K562 (cell line): ENCODE data around the gene RNF141.

Experiments used
- MEIS2 ChIP-seq: fragments of 450-650 bp; IDR thresholded peaks from 2 replicates; pipeline ENCODE4 v1.6.1; 2014; ENCODE audit warnings: mild to moderate bottlenecking; ENCODE audit not compliant: partially characterized antibody
- RAD21 ChIP-seq, 2 experiments: fragments of 250-450 bp in 1 of 2; fragments of 450-650 bp in 1 of 2; sonication (Bioruptor Pico) in 1 of 2; formaldehyde crosslinking in 1 of 2; IDR thresholded peaks in 1 of 2; conservative IDR thresholded peaks in 1 of 2; 2 replicates each; pipeline versions ENCODE4 v1.4.0 to v1.8.0; 2020 to 2022; ENCODE audit warnings: mild to moderate bottlenecking in 2 of 2, moderate library complexity in 1 of 2
- SIN3A ChIP-seq, 2 experiments: fragments of 150-350 bp in 1 of 2; IDR thresholded peaks; 2 replicates each; pipeline ENCODE4 v1.6.1; 2011 to 2016; ENCODE audit warnings: borderline replicate concordance in 2 of 2, low read depth in 2 of 2, low read length in 2 of 2, mild to moderate bottlenecking in 2 of 2, moderate library complexity in 2 of 2; ENCODE audit not compliant: control insufficient read depth in 1 of 2
- SMC3 ChIP-seq: conservative IDR thresholded peaks from 2 replicates; pipeline ENCODE4 v1.6.1; 2011; ENCODE audit warnings: low read depth, low read length, improper control_type of control experiment; ENCODE audit not compliant: insufficient read depth
- ZNF121 ChIP-seq: sonication (generic); formaldehyde crosslinking; conservative IDR thresholded peaks from 2 replicates; pipeline ENCODE4 v1.8.0; 2022; ENCODE audit warnings: missing genetic modification reagents
- TF ChIP-seq, protein P1 (sequence below): fragments of 450-650 bp; IDR thresholded peaks from 2 replicates; pipeline ENCODE4 v1.7.1; 2018; ENCODE audit warnings: mild to moderate bottlenecking, low read depth; ENCODE audit not compliant: partially characterized antibody
- TF ChIP-seq, protein P2 (sequence below), 2 experiments: fragments of 450-650 bp; formaldehyde crosslinking in 1 of 2; IDR thresholded peaks; 2 replicates each; pipeline versions ENCODE4 v1.4.0 to v1.6.1; 2014 to 2020; ENCODE audit warnings: mild to moderate bottlenecking in 2 of 2, borderline replicate concordance in 1 of 2, low read depth in 1 of 2
- TF ChIP-seq, protein P3 (sequence below): sonication (generic); formaldehyde crosslinking; IDR thresholded peaks from 2 replicates; pipeline ENCODE4 v1.8.1; 2022; ENCODE audit warnings: missing genetic modification reagents
- TF ChIP-seq, protein P4 (sequence below): fragments of 250-450 bp; sonication (Bioruptor Pico); IDR thresholded peaks from 2 replicates; pipeline ENCODE4 v1.8.0; 2022; ENCODE audit warnings: moderate library complexity, mild to moderate bottlenecking, inconsistent platforms
- TF ChIP-seq, protein P5 (sequence below): fragments of 250-450 bp; sonication (Bioruptor Pico); IDR thresholded peaks from 2 replicates; pipeline ENCODE4 v1.5.1; 2021; ENCODE audit warnings: mild to moderate bottlenecking
- TF ChIP-seq, protein P6 (sequence below): sonication (generic); formaldehyde crosslinking; IDR thresholded peaks from 2 replicates; pipeline ENCODE4 v1.8.1; 2023; ENCODE audit warnings: mild to moderate bottlenecking, missing genetic modification reagents, moderate library complexity
- TF ChIP-seq, protein P7 (sequence below), 3 experiments: IDR thresholded peaks in 2 of 3; conservative IDR thresholded peaks in 1 of 3; 2 replicates each; pipeline ENCODE4 v1.5.1; 2011 to 2012; ENCODE audit warnings: low read length in 3 of 3, mild to moderate bottlenecking in 3 of 3, control low read depth in 2 of 3, improper control_type of control experiment in 1 of 3, inconsistent platforms in 1 of 3, low read depth in 1 of 3, mixed read lengths in 1 of 3, moderate library complexity in 1 of 3; ENCODE audit not compliant: insufficient read depth in 2 of 3

DNA sequence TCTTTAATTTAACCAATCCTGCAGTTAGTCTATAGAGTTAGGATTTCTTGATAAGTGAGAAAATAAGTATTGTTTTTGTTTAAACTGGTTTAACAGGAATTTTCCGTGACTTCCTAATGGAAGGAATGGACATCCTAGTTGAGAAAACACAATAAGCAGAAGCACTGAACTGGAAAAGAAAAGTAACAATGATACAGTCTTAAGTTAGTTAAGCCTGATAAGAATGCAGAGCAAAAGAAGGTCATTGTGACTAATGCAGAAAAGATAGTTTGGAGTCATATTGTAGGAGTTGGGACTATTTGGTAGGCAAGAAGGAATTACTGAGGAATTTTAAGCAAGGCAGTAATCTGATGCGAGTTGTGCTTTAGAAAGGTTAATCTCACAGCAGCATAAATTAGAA, 11.7 kb downstream of the RNF141 start:
- TF ChIP-seq, protein P1, sequence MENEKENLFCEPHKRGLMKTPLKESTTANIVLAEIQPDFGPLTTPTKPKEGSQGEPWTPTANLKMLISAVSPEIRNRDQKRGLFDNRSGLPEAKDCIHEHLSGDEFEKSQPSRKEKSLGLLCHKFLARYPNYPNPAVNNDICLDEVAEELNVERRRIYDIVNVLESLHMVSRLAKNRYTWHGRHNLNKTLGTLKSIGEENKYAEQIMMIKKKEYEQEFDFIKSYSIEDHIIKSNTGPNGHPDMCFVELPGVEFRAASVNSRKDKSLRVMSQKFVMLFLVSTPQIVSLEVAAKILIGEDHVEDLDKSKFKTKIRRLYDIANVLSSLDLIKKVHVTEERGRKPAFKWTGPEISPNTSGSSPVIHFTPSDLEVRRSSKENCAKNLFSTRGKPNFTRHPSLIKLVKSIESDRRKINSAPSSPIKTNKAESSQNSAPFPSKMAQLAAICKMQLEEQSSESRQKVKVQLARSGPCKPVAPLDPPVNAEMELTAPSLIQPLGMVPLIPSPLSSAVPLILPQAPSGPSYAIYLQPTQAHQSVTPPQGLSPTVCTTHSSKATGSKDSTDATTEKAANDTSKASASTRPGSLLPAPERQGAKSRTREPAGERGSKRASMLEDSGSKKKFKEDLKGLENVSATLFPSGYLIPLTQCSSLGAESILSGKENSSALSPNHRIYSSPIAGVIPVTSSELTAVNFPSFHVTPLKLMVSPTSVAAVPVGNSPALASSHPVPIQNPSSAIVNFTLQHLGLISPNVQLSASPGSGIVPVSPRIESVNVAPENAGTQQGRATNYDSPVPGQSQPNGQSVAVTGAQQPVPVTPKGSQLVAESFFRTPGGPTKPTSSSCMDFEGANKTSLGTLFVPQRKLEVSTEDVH: no peak
- TF ChIP-seq SIN3A (IDR thresholded peaks at IDR 0.05; ENCODE audit: borderline replicate concordance in 2 of 2, control insufficient read depth in 1 of 2, low read depth in 2 of 2, low read length in 2 of 2) (no peak), ZNF121 (CRISPR knock-in tag) (no peak), RAD21 (CRISPR knock-in tag; conservative IDR thresholded peaks at IDR 0.05 in 1 of 2, IDR thresholded peaks at IDR 0.05 in 1 of 2) (no peak), MEIS2 (no peak), SMC3 (no peak)
- TF ChIP-seq, protein P2, sequence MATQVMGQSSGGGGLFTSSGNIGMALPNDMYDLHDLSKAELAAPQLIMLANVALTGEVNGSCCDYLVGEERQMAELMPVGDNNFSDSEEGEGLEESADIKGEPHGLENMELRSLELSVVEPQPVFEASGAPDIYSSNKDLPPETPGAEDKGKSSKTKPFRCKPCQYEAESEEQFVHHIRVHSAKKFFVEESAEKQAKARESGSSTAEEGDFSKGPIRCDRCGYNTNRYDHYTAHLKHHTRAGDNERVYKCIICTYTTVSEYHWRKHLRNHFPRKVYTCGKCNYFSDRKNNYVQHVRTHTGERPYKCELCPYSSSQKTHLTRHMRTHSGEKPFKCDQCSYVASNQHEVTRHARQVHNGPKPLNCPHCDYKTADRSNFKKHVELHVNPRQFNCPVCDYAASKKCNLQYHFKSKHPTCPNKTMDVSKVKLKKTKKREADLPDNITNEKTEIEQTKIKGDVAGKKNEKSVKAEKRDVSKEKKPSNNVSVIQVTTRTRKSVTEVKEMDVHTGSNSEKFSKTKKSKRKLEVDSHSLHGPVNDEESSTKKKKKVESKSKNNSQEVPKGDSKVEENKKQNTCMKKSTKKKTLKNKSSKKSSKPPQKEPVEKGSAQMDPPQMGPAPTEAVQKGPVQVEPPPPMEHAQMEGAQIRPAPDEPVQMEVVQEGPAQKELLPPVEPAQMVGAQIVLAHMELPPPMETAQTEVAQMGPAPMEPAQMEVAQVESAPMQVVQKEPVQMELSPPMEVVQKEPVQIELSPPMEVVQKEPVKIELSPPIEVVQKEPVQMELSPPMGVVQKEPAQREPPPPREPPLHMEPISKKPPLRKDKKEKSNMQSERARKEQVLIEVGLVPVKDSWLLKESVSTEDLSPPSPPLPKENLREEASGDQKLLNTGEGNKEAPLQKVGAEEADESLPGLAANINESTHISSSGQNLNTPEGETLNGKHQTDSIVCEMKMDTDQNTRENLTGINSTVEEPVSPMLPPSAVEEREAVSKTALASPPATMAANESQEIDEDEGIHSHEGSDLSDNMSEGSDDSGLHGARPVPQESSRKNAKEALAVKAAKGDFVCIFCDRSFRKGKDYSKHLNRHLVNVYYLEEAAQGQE (IDR thresholded peaks at IDR 0.05; ENCODE audit: borderline replicate concordance): no peak
- TF ChIP-seq, protein P2 (CRISPR knock-in tag; IDR thresholded peaks at IDR 0.05; ENCODE audit: low read depth): no peak
- TF ChIP-seq, protein P3, sequence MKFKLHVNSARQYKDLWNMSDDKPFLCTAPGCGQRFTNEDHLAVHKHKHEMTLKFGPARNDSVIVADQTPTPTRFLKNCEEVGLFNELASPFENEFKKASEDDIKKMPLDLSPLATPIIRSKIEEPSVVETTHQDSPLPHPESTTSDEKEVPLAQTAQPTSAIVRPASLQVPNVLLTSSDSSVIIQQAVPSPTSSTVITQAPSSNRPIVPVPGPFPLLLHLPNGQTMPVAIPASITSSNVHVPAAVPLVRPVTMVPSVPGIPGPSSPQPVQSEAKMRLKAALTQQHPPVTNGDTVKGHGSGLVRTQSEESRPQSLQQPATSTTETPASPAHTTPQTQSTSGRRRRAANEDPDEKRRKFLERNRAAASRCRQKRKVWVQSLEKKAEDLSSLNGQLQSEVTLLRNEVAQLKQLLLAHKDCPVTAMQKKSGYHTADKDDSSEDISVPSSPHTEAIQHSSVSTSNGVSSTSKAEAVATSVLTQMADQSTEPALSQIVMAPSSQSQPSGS: no peak
- TF ChIP-seq, protein P4, sequence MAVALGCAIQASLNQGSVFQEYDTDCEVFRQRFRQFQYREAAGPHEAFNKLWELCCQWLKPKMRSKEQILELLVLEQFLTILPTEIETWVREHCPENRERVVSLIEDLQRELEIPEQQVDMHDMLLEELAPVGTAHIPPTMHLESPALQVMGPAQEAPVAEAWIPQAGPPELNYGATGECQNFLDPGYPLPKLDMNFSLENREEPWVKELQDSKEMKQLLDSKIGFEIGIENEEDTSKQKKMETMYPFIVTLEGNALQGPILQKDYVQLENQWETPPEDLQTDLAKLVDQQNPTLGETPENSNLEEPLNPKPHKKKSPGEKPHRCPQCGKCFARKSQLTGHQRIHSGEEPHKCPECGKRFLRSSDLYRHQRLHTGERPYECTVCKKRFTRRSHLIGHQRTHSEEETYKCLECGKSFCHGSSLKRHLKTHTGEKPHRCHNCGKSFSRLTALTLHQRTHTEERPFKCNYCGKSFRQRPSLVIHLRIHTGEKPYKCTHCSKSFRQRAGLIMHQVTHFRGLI (CRISPR knock-in tag): no peak
- TF ChIP-seq, protein P5, sequence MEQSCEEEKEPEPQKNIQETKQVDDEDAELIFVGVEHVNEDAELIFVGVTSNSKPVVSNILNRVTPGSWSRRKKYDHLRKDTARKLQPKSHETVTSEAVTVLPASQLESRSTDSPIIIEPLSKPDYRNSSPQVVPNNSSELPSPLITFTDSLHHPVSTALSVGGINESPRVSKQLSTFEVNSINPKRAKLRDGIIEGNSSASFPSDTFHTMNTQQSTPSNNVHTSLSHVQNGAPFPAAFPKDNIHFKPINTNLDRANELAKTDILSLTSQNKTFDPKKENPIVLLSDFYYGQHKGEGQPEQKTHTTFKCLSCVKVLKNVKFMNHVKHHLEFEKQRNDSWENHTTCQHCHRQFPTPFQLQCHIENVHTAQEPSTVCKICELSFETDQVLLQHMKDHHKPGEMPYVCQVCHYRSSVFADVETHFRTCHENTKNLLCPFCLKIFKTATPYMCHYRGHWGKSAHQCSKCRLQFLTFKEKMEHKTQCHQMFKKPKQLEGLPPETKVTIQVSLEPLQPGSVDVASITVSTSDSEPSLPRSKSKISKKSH: no peak
- TF ChIP-seq, protein P6, sequence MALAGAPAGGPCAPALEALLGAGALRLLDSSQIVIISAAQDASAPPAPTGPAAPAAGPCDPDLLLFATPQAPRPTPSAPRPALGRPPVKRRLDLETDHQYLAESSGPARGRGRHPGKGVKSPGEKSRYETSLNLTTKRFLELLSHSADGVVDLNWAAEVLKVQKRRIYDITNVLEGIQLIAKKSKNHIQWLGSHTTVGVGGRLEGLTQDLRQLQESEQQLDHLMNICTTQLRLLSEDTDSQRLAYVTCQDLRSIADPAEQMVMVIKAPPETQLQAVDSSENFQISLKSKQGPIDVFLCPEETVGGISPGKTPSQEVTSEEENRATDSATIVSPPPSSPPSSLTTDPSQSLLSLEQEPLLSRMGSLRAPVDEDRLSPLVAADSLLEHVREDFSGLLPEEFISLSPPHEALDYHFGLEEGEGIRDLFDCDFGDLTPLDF (CRISPR knock-in tag): no peak
- TF ChIP-seq, protein P7, sequence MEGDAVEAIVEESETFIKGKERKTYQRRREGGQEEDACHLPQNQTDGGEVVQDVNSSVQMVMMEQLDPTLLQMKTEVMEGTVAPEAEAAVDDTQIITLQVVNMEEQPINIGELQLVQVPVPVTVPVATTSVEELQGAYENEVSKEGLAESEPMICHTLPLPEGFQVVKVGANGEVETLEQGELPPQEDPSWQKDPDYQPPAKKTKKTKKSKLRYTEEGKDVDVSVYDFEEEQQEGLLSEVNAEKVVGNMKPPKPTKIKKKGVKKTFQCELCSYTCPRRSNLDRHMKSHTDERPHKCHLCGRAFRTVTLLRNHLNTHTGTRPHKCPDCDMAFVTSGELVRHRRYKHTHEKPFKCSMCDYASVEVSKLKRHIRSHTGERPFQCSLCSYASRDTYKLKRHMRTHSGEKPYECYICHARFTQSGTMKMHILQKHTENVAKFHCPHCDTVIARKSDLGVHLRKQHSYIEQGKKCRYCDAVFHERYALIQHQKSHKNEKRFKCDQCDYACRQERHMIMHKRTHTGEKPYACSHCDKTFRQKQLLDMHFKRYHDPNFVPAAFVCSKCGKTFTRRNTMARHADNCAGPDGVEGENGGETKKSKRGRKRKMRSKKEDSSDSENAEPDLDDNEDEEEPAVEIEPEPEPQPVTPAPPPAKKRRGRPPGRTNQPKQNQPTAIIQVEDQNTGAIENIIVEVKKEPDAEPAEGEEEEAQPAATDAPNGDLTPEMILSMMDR (IDR thresholded peaks at IDR 0.05 in 2 of 3, conservative IDR thresholded peaks at IDR 0.05 in 1 of 3; ENCODE audit: insufficient read depth in 2 of 3, low read depth in 1 of 3, low read length in 3 of 3): no peak
